Suprapubic skin (tissue), 3 donors: Measurements from ENCODE around the gene ADCYAP1.

ENCODE experiments used
- CTCF ChIP-seq, 2 donors: fragments of 200-600 bp in 1 of 2; fragments of 450-650 bp in 1 of 2; sonication (generic) in 1 of 2; IDR thresholded peaks; one replicate each; pipeline ENCODE4 v1.5.1; 2016 to 2019; ENCODE audit warnings: antibody characterized with exemption in 2 of 2, mild to moderate bottlenecking in 1 of 2, moderate library complexity in 1 of 2
- POLR2A ChIP-seq, 2 donors: fragments of 450-650 bp; IDR thresholded peaks; one replicate each; pipeline ENCODE4 v1.6.1; 2017; ENCODE audit warnings: antibody characterized with exemption in 2 of 2, mild to moderate bottlenecking in 2 of 2, moderate library complexity in 2 of 2

- no peak for TF ChIP-seq POLR2A (IDR thresholded peaks at IDR 0.05)
- TF ChIP-seq CTCF (IDR thresholded peaks at IDR 0.05), result no peak
Observed at GRCh38 chr18:867257-867656, 37.4 kb upstream of the ADCYAP1 start.
